GM23338 (cell line): ENCODE results near the gene DCP1B. TPM values are rescaled to one million over a fixed set of nuclear protein-coding genes. Genes with fewer than 3 reads are reported as not detected.

Source experiments
- ATAC-seq: fragments of 200-7000 bp; cut with Tn5 transposase; 3 replicates; pipeline ENCODE4 v1.9.1; 2020
- DNase-seq: peaks from one replicate; pipeline ENCODE4 v3.0.0-alpha.2; 2015; ENCODE audit warnings: low spot score
- H2AFZ ChIP-seq: fragments of 200-600 bp; sonication (generic); 2 replicates; pipeline ENCODE4 v1.8.0; 2016; ENCODE audit warnings: antibody characterized with exemption, mild to moderate bottlenecking, moderate library complexity
- H3F3A ChIP-seq: fragments of 200-600 bp; sonication (generic); replicated peaks from 2 replicates; pipeline ENCODE4 v1.8.0; 2017; ENCODE audit warnings: antibody characterized with exemption, mixed run types, low read depth
- H3K27ac ChIP-seq: fragments of 200-600 bp; sonication (generic); 2 replicates; pipeline ENCODE4 v1.6.1; 2016; ENCODE audit warnings: low read depth
- H3K27me3 ChIP-seq: fragments of 200-600 bp; sonication (generic); 2 replicates; pipeline ENCODE4 v1.8.0; 2016; ENCODE audit warnings: mild to moderate bottlenecking, mixed run types, moderate library complexity; ENCODE audit not compliant: insufficient read depth
- H3K36me3 ChIP-seq: fragments of 200-600 bp; sonication (generic); 2 replicates; pipeline ENCODE4 v1.8.0; 2016; ENCODE audit warnings: mild to moderate bottlenecking; ENCODE audit not compliant: insufficient read depth
- H3K4me1 ChIP-seq: fragments of 200-600 bp; sonication (generic); 2 replicates; pipeline ENCODE4 v1.8.0; 2016; ENCODE audit warnings: mild to moderate bottlenecking, moderate library complexity; ENCODE audit not compliant: insufficient read depth
- H3K4me2 ChIP-seq: fragments of 200-600 bp; sonication (generic); 2 replicates; pipeline ENCODE4 v1.7.1; 2017; ENCODE audit warnings: mixed run types
- H3K4me3 ChIP-seq: fragments of 200-600 bp; sonication (generic); 2 replicates; pipeline ENCODE4 v1.6.1; 2016; ENCODE audit warnings: mixed run types
- H3K79me2 ChIP-seq: fragments of 200-600 bp; sonication (generic); replicated peaks from 2 replicates; pipeline ENCODE4 v1.8.0; 2017; ENCODE audit warnings: mild to moderate bottlenecking; ENCODE audit not compliant: insufficient read depth
- H3K9me2 ChIP-seq: fragments of 200-600 bp; sonication (generic); 2 replicates; pipeline ENCODE4 v1.8.0; 2017; ENCODE audit not compliant: insufficient read depth
- H4K20me1 ChIP-seq: fragments of 200-600 bp; sonication (generic); replicated peaks from 2 replicates; pipeline ENCODE4 v1.8.0; 2017; ENCODE audit warnings: mild to moderate bottlenecking; ENCODE audit not compliant: insufficient read depth
- H3K27ac Mint-ChIP-seq: 2 replicates; pipeline ENCODE4 v1.8.0; 2020; ENCODE audit warnings: inconsistent platforms, mild to moderate bottlenecking, moderate library complexity, mixed read lengths
- H3K27me3 Mint-ChIP-seq: 3 replicates; pipeline ENCODE4 v1.8.0; 2022; ENCODE audit warnings: low read depth, mild to moderate bottlenecking, moderate library complexity, mixed read lengths, inconsistent platforms; ENCODE audit not compliant: insufficient read depth, poor library complexity
- H3K36me3 Mint-ChIP-seq: 3 replicates; pipeline ENCODE4 v1.8.0; 2021; ENCODE audit warnings: low read depth, mild to moderate bottlenecking, inconsistent platforms, moderate library complexity, mixed read lengths
- H3K4me1 Mint-ChIP-seq: 3 replicates; pipeline ENCODE4 v1.8.0; 2020; ENCODE audit warnings: mild to moderate bottlenecking, inconsistent platforms, mixed read lengths
- H3K4me3 Mint-ChIP-seq: 3 replicates; pipeline ENCODE4 v1.8.0; 2021; ENCODE audit warnings: moderate library complexity, mild to moderate bottlenecking, inconsistent platforms, mixed read lengths
- H3K9me3 Mint-ChIP-seq: 3 replicates; pipeline ENCODE4 v1.8.0; 2020; ENCODE audit warnings: moderate library complexity, mild to moderate bottlenecking, inconsistent platforms, mixed read lengths
- EZH2 ChIP-seq: fragments of 200-600 bp; sonication (generic); IDR thresholded peaks from one replicate; pipeline ENCODE4 v1.8.0; 2017; ENCODE audit warnings: antibody characterized with exemption, mild to moderate bottlenecking, low read depth; ENCODE audit not compliant: unreplicated experiment
- EZH2phosphoT487 ChIP-seq: fragments of 200-600 bp; sonication (generic); IDR thresholded peaks from one replicate; pipeline ENCODE4 v1.8.1; 2018; ENCODE audit warnings: antibody characterized with exemption; ENCODE audit not compliant: unreplicated experiment
- JUNB ChIP-seq: IDR thresholded peaks from one replicate; pipeline ENCODE4 v1.6.1; 2016; ENCODE audit warnings: antibody characterized with exemption; ENCODE audit not compliant: unreplicated experiment
- NANOG ChIP-seq: IDR thresholded peaks from 2 replicates; pipeline ENCODE4 v1.6.1; 2016; ENCODE audit warnings: antibody characterized with exemption, borderline replicate concordance
- POLR2AphosphoS5 ChIP-seq: IDR thresholded peaks from 2 replicates; pipeline ENCODE4 v1.6.1; 2016; ENCODE audit warnings: antibody characterized with exemption, low read depth
- STAT1 ChIP-seq: IDR thresholded peaks from one replicate; pipeline ENCODE4 v1.6.1; 2016; ENCODE audit warnings: antibody characterized with exemption; ENCODE audit not compliant: unreplicated experiment
- ZNF114 ChIP-seq: fragments of 250-450 bp; sonication (Bioruptor Pico); IDR thresholded peaks from 2 replicates; pipeline ENCODE4 v1.5.0; 2020; ENCODE audit warnings: mild to moderate bottlenecking, moderate library complexity
- ZNF331 ChIP-seq: fragments of 250-450 bp; sonication (Bioruptor Pico); IDR thresholded peaks from 2 replicates; pipeline ENCODE4 v1.5.0; 2020; ENCODE audit warnings: low read depth, mild to moderate bottlenecking, moderate library complexity
- ZNF462 ChIP-seq: fragments of 250-450 bp; sonication (Bioruptor Pico); IDR thresholded peaks from 2 replicates; pipeline ENCODE4 v1.5.0; 2020; ENCODE audit warnings: mild to moderate bottlenecking, moderate library complexity
- polyA plus RNA-seq: library from polyadenylated mRNA; unstranded; fragments of >200 nt; fragmentation: Nextera tagmentation; extraction: Ambion mirVana; gene quantifications from 2 replicates; pipeline ENCODE4 v1.2.1, GENCODE V29; 2016
- total RNA-seq: library from RNA; depleted of rRNA; stranded (reverse); fragments of >200 nt; shearing (Covaris generic); gene quantifications from 2 replicates; pipeline ENCODE4 v1.2.3, GENCODE V29; 2014
- TF ChIP-seq, protein P1 (sequence below): IDR thresholded peaks from 2 replicates; pipeline ENCODE4 v1.6.1; 2016; ENCODE audit warnings: antibody characterized with exemption
- TF ChIP-seq, protein P2 (sequence below): IDR thresholded peaks from one replicate; pipeline ENCODE4 v1.6.1; 2018; ENCODE audit warnings: antibody characterized with exemption; ENCODE audit not compliant: unreplicated experiment

Gene DCP1B
- total and polyA plus RNA-seq, 2 experiments from 2014 or later, result 24.4 to 29.8 TPM

GRCh38 chr12:1932264-1932777, 71.9 kb downstream of the DCP1B start:
- Histone ChIP-seq H3K27ac (no peak overlapping the region), H3K4me3 (no peak overlapping the region), H3K36me3 (no peaks in the 10 kb centered on the region), H2AFZ (no peak overlapping the region), H3K4me1 (no peaks in the 10 kb centered on the region), H3K9me2 (no peaks in the 10 kb centered on the region), H3K27me3 (no peaks in the 10 kb centered on the region), H3F3A (peaks cover 4% of the 10 kb centered on the region; the same call in 1 of the 2 replicates), H3K79me2 (no peaks in the 10 kb centered on the region), H3K4me2 (no peak overlapping the region), H4K20me1 (no peaks in the 10 kb centered on the region)
- ATAC-seq, result no peak
- Mint-ChIP-seq H3K27ac (no peak overlapping the region), H3K4me3 (no peak overlapping the region), H3K4me1 (no peaks in the 10 kb centered on the region; the same call in 2 of the 3 replicates), H3K9me3 (no peaks in the 10 kb centered on the region), H3K36me3 (no peaks in the 10 kb centered on the region), H3K27me3 (peaks cover 12% of the 10 kb centered on the region)
- TF ChIP-seq, protein P1, sequence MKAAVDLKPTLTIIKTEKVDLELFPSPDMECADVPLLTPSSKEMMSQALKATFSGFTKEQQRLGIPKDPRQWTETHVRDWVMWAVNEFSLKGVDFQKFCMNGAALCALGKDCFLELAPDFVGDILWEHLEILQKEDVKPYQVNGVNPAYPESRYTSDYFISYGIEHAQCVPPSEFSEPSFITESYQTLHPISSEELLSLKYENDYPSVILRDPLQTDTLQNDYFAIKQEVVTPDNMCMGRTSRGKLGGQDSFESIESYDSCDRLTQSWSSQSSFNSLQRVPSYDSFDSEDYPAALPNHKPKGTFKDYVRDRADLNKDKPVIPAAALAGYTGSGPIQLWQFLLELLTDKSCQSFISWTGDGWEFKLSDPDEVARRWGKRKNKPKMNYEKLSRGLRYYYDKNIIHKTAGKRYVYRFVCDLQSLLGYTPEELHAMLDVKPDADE, result no peak
- TF ChIP-seq ZNF114 (CRISPR knock-in tag), result no peak
- no peak for TF ChIP-seq STAT1
- TF ChIP-seq, protein P2, sequence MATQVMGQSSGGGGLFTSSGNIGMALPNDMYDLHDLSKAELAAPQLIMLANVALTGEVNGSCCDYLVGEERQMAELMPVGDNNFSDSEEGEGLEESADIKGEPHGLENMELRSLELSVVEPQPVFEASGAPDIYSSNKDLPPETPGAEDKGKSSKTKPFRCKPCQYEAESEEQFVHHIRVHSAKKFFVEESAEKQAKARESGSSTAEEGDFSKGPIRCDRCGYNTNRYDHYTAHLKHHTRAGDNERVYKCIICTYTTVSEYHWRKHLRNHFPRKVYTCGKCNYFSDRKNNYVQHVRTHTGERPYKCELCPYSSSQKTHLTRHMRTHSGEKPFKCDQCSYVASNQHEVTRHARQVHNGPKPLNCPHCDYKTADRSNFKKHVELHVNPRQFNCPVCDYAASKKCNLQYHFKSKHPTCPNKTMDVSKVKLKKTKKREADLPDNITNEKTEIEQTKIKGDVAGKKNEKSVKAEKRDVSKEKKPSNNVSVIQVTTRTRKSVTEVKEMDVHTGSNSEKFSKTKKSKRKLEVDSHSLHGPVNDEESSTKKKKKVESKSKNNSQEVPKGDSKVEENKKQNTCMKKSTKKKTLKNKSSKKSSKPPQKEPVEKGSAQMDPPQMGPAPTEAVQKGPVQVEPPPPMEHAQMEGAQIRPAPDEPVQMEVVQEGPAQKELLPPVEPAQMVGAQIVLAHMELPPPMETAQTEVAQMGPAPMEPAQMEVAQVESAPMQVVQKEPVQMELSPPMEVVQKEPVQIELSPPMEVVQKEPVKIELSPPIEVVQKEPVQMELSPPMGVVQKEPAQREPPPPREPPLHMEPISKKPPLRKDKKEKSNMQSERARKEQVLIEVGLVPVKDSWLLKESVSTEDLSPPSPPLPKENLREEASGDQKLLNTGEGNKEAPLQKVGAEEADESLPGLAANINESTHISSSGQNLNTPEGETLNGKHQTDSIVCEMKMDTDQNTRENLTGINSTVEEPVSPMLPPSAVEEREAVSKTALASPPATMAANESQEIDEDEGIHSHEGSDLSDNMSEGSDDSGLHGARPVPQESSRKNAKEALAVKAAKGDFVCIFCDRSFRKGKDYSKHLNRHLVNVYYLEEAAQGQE, result no peak
- no peak for TF ChIP-seq EZH2phosphoT487
- TF ChIP-seq ZNF331 (CRISPR knock-in tag), result no peak
- TF ChIP-seq ZNF462 (CRISPR knock-in tag), result no peak
- TF ChIP-seq JUNB, result no peak
- TF ChIP-seq NANOG, result no peak
- no peak for TF ChIP-seq POLR2AphosphoS5
- TF ChIP-seq EZH2, result no peak
- DNase-seq, result no peak
